Endodermal cell (in vitro differentiated cells): ENCODE data around the gene QRICH1. TPM values are rescaled to one million over a fixed set of nuclear protein-coding genes. Genes with fewer than 3 reads are reported as not detected.
A peak's percentile ranks its signal among the peaks of the same experiment; 100 is the strongest.

Source experiments
- DNase-seq: peaks from one replicate; pipeline ENCODE4 v3.0.0-alpha.2; 2017
- H3K27ac ChIP-seq: 2 replicates; pipeline ENCODE4 v1.5.1; 2013; ENCODE audit warnings: mild to moderate bottlenecking, low read depth, low read length, moderate library complexity
- H3K27me3 ChIP-seq: 2 replicates; pipeline ENCODE4 v1.6.1; 2013; ENCODE audit warnings: mild to moderate bottlenecking, low read length, moderate library complexity; ENCODE audit not compliant: insufficient read depth, control insufficient read depth, poor library complexity, severe bottlenecking
- H3K36me3 ChIP-seq: 2 replicates; pipeline ENCODE4 v1.7.0; 2013; ENCODE audit warnings: mild to moderate bottlenecking, low read length, moderate library complexity; ENCODE audit not compliant: control insufficient read depth, insufficient read depth
- H3K4me1 ChIP-seq: one replicate; pipeline ENCODE4 v1.7.0; 2013; ENCODE audit warnings: low read length; ENCODE audit not compliant: control insufficient read depth, insufficient read depth
- H3K4me3 ChIP-seq: 2 replicates; pipeline ENCODE4 v1.5.1; 2013; ENCODE audit warnings: mild to moderate bottlenecking, low read length, moderate library complexity
- H3K9ac ChIP-seq: 2 replicates; pipeline ENCODE4 v1.6.1; 2013; ENCODE audit warnings: mild to moderate bottlenecking, low read length, moderate library complexity; ENCODE audit not compliant: poor library complexity, severe bottlenecking; ENCODE audit errors: extremely low read depth
- H3K9me3 ChIP-seq: 2 replicates; pipeline ENCODE4 v1.6.1; 2013; ENCODE audit warnings: mild to moderate bottlenecking, low read length, moderate library complexity; ENCODE audit not compliant: control insufficient read depth
- H3K27ac Mint-ChIP-seq: 2 replicates; pipeline ENCODE4 v1.8.0; 2020; ENCODE audit warnings: mixed read lengths
- H3K27me3 Mint-ChIP-seq: 2 replicates; pipeline ENCODE4 v1.8.0; 2021; ENCODE audit warnings: mild to moderate bottlenecking, mixed read lengths; ENCODE audit not compliant: insufficient read depth
- H3K36me3 Mint-ChIP-seq: 2 replicates; pipeline ENCODE4 v1.8.0; 2020; ENCODE audit warnings: low read depth, mixed read lengths
- H3K4me1 Mint-ChIP-seq: 2 replicates; pipeline ENCODE4 v1.8.0; 2020; ENCODE audit warnings: mixed read lengths
- H3K4me3 Mint-ChIP-seq: 2 replicates; pipeline ENCODE4 v1.8.0; 2020; ENCODE audit warnings: mild to moderate bottlenecking, moderate library complexity, mixed read lengths
- H3K9me3 Mint-ChIP-seq: 2 replicates; pipeline ENCODE4 v1.8.0; 2020; ENCODE audit warnings: mild to moderate bottlenecking, mixed read lengths
- CTCF ChIP-seq: fragments of 200-600 bp; sonication (generic); conservative IDR thresholded peaks from 2 replicates; pipeline ENCODE4 v1.5.0; 2021; ENCODE audit warnings: antibody characterized with exemption, mild to moderate bottlenecking
- WGBS, 2 experiments: methylation state at CpG; one replicate each; pipeline versions ENCODE4 v1.1.5 to v1.1.7; 2013; ENCODE audit warnings: missing lambda C conversion rate in 2 of 2, mixed read lengths in 1 of 2; ENCODE audit not compliant: insufficient coverage in 1 of 2, insufficient read length in 1 of 2; 5-methylcytosine and 5-hydroxymethylcytosine counted together
- total RNA-seq, 2 donors: library from RNA; stranded (reverse); fragmentation: NEBNext Ultra II Directional in 1 of 2; extraction: Animal tissue kit (Norgen Biotek cat#: 25700) in 1 of 2; gene quantifications; 2 replicates in 1 of 2; 3 replicates in 1 of 2; pipeline ENCODE4 v1.2.1, GENCODE V29; 2021

QRICH1 gene
- total RNA-seq, 2 donors from 2014 or later = 127 to 155 TPM

GRCh38 chr3:49017971-49018706, 75.7 kb downstream of the QRICH1 start, which contains the start of gene DALRD3:
Gene DALRD3 (minus strand): TSS chr3:49018580. CDS start chr3:49018564, 16 bp downstream.
- H3K36me3 Mint-ChIP-seq = peaks cover 21% of the 10 kb centered on the region
- Histone ChIP-seq H3K9me3 (no peaks in the 10 kb centered on the region), H3K27me3 (no peaks in the 10 kb centered on the region), H3K36me3 (peaks cover 37% of the 10 kb centered on the region), H3K4me1 (no peaks in the 10 kb centered on the region), H3K27ac (peak within 1 kb of the TSS; percentile 27), H3K4me3 (peak within 1 kb of the TSS; percentile 98), H3K9ac (peak within 1 kb of the TSS; percentile 49)
- peaks cover 7% of the 10 kb centered on the region for H3K4me1 Mint-ChIP-seq
- peak within 1 kb of the TSS; percentile 81 for H3K27ac Mint-ChIP-seq
- peak within 1 kb of the TSS; percentile 89 for H3K4me3 Mint-ChIP-seq
- TF ChIP-seq CTCF = no peak
- peak; percentile 87 for DNase-seq
- no peaks in the 10 kb centered on the region for H3K9me3 Mint-ChIP-seq
- no peaks in the 10 kb centered on the region for H3K27me3 Mint-ChIP-seq
- 0 to 1% methylated on average over 37 to 85 of the region's 85 CpGs for WGBS, 2 experiments

- Histone ChIP-seq H3K27me3 (no peaks in the 10 kb centered on the region), H3K36me3 (peaks cover 42% of the 10 kb centered on the region), H3K4me3 (peak overlapping the region; percentile 88), H3K9me3 (no peaks in the 10 kb centered on the region), H3K9ac (peak overlapping the region; percentile 49), H3K27ac (no peak overlapping the region), H3K4me1 (no peaks in the 10 kb centered on the region)
- H3K4me3 Mint-ChIP-seq = peak overlapping the region; percentile 89
- H3K36me3 Mint-ChIP-seq = peaks cover 17% of the 10 kb centered on the region
- no peaks in the 10 kb centered on the region for H3K27me3 Mint-ChIP-seq
- no peak for DNase-seq
- peak overlapping the region; percentile 75 for H3K27ac Mint-ChIP-seq
- 18 to 30% methylated on average over 13 to 23 of the region's 23 CpGs for WGBS, 2 experiments
- no peak for TF ChIP-seq CTCF
- peaks cover 3% of the 10 kb centered on the region for H3K4me1 Mint-ChIP-seq
- H3K9me3 Mint-ChIP-seq = no peaks in the 10 kb centered on the region
These were observed 76.5 kb downstream of the QRICH1 start for GRCh38 chr3:49017229-49017970.

- Mint-ChIP-seq H3K36me3 (peaks cover 22% of the 10 kb centered on the region), H3K4me3 (peak overlapping the region; percentile 89), H3K27ac (no peak overlapping the region), H3K27me3 (no peaks in the 10 kb centered on the region), H3K9me3 (no peaks in the 10 kb centered on the region), H3K4me1 (peaks cover 3% of the 10 kb centered on the region)
- H3K4me1 ChIP-seq = no peaks in the 10 kb centered on the region
- peak; percentile 45 for DNase-seq
- no peak for TF ChIP-seq CTCF
- H3K4me3 ChIP-seq = peak overlapping the region; percentile 88
- H3K9me3 ChIP-seq = no peaks in the 10 kb centered on the region
- peaks cover 50% of the 10 kb centered on the region for H3K36me3 ChIP-seq
- H3K27ac ChIP-seq = no peak overlapping the region
- no peak overlapping the region for H3K9ac ChIP-seq
- no peaks in the 10 kb centered on the region for H3K27me3 ChIP-seq
- WGBS, 2 experiments = 91 to 98% methylated on average over 5 to 6 of the region's 6 CpGs
These were observed 77.2 kb downstream of the QRICH1 start for GRCh38 chr3:49016414-49017228.
